GM08714 (cell line): ENCODE data around the gene AKNA.
"Not testable (repeated sequence)": the region's sequence is repeated elsewhere in the genome, so short reads cannot be mapped to it uniquely, and the experiment has no call there.

Experiments
- H3K4me3 ChIP-seq: fragments of 200-500 bp; sonication (Bioruptor generic); 2 replicates; pipeline ENCODE4 v1.5.1; 2014; ENCODE audit warnings: mild to moderate bottlenecking, low read length, inconsistent platforms
- ZNF274 ChIP-seq: IDR thresholded peaks from 2 replicates; pipeline ENCODE4 v1.6.1; 2012; ENCODE audit warnings: mild to moderate bottlenecking, low read depth, low read length

AKNA gene

GRCh38 chr9:114342755-114343440, 44.9 kb downstream of the AKNA start:
- H3K4me3 ChIP-seq, result no peak overlapping the region
- no peak for TF ChIP-seq ZNF274

- TF ChIP-seq ZNF274, result no peak
- H3K4me3 ChIP-seq, result no peak overlapping the region
Measured at GRCh38 chr9:114341991-114342390, 45.8 kb downstream of the AKNA start.

- no peak overlapping the region for H3K4me3 ChIP-seq
- TF ChIP-seq ZNF274, result no peak
Measured at GRCh38 chr9:114341152-114341830, 46.5 kb downstream of the AKNA start.

DNA sequence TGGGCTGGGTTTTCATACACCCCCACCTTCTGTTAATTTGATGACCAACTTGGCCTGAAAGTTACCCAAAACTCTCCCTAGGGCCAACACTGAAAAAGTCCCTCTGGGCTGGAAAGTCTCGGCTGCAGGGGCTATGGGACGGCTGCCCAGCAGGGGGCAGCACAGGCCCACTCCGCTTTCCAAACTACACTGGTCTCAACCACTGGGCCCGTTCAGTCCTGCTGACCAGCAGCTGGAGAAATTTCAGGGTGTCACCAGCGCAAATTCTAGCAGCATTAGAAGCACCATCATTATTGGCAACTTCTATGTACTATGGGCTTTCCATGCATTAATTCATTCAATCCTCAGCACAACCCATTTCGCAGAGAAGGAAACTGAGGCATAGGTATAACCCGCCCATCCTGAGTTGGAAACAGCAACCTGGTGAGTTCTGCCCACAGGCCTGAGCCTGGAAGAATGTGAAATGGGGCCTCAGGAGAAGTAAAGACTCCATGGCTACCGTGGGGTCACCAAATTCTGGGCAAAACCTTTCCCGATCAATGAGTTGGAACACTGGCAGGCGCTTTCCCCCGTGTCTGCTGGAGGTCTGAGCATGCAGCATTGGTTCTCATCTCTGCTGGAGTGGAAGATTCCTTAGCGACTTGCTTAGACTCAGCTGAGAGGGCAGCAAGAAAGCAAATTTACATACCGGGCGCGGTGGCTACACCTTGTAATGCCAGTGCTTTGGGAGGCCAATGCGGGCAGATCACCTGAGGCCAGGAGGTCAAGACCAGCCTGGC, 48.5 kb downstream of the AKNA start:
- TF ChIP-seq ZNF274, result no peak
- no peak overlapping the region for H3K4me3 ChIP-seq

DNA sequence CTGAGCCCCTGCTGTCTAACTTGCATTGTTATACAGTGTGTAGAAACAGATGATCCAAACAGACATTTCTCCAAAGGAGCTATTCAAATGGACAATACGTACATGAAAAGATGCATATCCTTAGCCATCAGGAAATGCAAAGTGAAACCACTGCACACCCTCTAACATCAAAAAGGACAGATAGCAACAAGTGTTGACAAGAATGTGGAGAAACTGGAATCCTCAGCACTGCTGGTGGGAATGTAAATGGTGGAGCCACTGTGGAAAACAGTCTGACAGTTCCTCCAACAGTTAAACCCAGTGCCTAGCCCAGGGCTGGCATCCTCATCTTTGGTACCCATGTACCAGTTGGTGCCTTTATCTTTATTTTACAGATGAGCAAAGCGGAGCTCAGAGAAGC, 49.6 kb downstream of the AKNA start:
- H3K4me3 ChIP-seq, result no peak overlapping the region
- TF ChIP-seq ZNF274, result no peak

GRCh38 chr9:114336699-114337395, 50.9 kb downstream of the AKNA start:
- no peak for TF ChIP-seq ZNF274
- no peak overlapping the region for H3K4me3 ChIP-seq

DNA sequence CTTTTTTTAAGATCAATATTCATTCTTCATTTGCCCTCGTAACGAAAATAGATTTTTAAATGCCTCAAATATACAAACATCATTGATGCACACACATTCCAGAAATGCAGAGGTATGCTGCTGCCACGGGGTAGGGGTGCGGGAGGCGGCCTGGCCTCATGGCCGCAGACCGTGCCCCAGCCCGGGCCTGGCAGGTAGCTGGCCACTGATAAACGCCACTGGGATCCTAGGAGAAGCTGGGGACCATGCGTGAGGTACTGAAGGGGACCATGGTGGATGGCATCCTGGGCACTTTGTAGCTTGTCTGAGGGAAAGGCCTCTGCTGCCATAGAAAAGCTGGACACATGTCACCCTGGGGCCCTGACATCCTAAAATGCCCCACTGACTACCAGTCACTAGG, 51.6 kb downstream of the AKNA start:
- H3K4me3 ChIP-seq, result no peak overlapping the region
- TF ChIP-seq ZNF274, result no peak

GRCh38 chr9:114335745-114336144, 52.0 kb downstream of the AKNA start:
- no peak overlapping the region for H3K4me3 ChIP-seq
- no peak for TF ChIP-seq ZNF274

- H3K4me3 ChIP-seq, result no peak overlapping the region
- TF ChIP-seq ZNF274, result no peak
Measured at GRCh38 chr9:114334490-114334889, 53.3 kb downstream of the AKNA start.

DNA sequence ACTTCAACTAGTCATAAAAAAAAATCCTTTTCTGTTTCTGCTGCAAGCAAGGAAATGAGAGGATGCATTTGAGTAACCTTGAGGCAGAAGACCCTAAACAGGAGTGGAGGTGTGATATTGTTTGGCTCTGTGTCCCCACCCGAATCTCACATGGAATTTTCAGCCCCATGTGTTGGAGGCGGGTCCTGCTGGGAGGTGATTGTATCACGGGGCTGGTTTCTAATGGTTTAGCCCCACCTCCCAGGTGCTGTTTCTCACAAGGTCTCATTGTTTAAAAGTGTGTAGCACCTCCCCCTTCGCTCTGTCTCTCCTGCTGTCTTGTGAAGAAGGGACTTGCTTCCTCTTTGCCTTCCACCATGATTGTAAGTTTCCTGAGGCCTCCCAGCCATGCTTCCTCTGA, 54.1 kb downstream of the AKNA start:
- H3K4me3 ChIP-seq, result not testable (repeated sequence)

DNA sequence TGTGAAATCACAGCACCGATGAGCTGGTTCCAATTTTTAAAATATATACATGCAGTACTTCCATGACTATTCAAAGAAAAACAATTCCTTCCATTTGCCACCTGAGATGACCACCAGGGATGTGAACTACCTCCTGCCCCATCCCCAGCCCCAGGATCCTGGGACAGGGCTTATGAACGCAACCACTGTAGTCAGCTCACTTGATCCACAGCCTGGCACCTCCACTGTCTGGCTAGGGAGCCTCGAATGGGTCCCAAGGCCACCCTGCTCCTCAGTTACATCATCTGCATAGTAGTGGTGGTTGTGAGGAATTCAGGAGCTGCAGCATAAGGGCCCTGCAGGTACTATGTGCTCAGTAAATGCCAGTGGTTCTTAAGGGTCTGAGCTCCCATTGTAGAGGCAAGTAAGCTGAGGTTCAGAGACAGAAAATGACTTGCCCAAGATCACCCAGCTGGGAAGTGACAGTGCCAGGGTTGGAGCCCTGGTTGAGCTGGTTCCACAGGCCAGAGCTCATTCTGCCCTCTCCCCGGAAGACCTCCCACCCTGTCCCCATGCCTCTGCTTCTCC, 55.2 kb downstream of the AKNA start:
- not testable (repeated sequence) for H3K4me3 ChIP-seq

GRCh38 chr9:114331229-114332195, 56.3 kb downstream of the AKNA start:
- not testable (repeated sequence) for H3K4me3 ChIP-seq

GRCh38 chr9:114330636-114331035, 57.1 kb downstream of the AKNA start:
- no peak overlapping the region for H3K4me3 ChIP-seq
- TF ChIP-seq ZNF274, result no peak

DNA sequence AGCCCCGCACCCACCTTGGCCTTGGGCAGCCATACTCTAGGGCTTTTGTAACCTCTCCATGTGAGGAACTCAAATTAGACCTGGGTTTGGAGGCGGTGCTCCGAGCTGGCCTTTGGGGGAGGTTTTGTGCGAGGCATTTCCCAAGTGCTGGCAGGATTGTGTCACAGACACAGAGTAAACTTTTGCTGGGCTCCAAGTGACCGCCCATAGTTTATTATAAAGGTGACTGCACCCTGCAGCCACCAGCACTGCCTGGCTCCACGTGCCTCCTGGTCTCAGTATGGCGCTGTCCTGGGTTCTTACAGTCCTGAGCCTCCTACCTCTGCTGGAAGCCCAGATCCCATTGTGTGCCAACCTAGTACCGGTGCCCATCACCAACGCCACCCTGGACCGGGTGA, 58.2 kb downstream of the AKNA start, which contains the start of gene ORM2:
TSS of gene ORM2 (plus strand) at position 245 of the 398 bp plus-strand sequence. CDS start at position 281, 36 bp downstream.
- H3K4me3 ChIP-seq, result not testable (repeated sequence)

DNA sequence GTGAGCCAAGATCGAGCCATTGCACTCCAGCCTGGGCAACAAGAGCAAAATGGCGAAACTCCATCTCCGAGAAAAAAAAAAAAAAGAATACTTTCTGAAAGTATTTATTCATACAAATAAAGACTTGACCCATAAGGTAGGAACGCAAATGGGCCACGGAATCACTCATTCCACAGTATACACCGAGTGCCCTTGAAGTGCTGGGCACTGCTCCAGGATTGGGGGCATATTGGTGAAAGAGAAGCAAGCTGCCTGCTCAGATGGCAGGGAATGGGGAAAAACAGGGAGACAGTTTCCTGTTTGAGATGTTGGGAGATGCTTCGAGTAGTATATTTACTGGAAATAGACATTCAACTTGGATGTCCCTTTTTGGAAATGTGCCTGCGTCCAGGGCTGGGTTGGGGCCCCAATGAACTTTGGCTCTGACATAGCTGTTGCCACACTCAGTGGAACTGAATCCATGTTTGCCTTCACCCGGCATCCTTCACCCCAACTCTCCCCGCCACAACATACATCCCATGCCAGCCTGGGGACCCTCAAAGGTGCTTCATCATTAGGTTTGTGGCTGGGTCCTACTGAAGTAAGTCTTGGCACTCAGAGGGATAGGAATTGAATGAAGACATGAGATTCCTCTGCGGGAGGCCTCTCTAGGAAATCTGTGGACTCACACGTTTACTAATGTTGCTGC, 58.7 kb downstream of the AKNA start:
- not testable (repeated sequence) for H3K4me3 ChIP-seq

DNA sequence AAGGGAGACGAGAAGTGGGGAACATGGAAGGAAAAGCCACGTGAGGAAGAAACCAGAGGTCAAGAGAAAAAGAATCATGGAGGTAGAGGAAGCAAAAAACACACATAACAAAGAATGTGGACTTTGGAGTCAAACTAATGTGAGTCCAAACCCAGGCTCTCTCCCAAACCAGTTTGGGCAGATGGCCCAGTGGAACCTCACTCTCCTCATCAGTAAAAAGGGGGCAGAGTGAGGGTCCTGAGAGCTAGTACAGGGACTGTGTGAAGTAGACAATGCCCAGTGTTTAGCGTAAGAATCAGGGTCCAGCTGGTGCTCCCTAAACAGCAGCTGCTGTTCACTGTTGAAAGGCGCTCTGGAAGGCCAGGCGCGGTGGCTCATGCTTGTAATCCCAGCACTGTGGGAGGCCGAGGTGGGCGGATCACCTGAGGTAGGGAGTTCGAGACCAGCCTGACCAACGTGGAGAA, 59.4 kb downstream of the AKNA start:
- not testable (repeated sequence) for H3K4me3 ChIP-seq
